GM19438 (cell line): ENCODE measurements around the gene CCDC3.
"Not testable (repeated sequence)": the region's sequence is repeated elsewhere in the genome, so short reads cannot be mapped to it uniquely, and the experiment has no call there.

Source experiments
- ATAC-seq: cut with Tn5 transposase; IDR thresholded peaks from one replicate; pipeline ENCODE4 v1.9.1; 2021; ENCODE audit warnings: low read depth; ENCODE audit not compliant: unreplicated experiment

Gene CCDC3

DNA sequence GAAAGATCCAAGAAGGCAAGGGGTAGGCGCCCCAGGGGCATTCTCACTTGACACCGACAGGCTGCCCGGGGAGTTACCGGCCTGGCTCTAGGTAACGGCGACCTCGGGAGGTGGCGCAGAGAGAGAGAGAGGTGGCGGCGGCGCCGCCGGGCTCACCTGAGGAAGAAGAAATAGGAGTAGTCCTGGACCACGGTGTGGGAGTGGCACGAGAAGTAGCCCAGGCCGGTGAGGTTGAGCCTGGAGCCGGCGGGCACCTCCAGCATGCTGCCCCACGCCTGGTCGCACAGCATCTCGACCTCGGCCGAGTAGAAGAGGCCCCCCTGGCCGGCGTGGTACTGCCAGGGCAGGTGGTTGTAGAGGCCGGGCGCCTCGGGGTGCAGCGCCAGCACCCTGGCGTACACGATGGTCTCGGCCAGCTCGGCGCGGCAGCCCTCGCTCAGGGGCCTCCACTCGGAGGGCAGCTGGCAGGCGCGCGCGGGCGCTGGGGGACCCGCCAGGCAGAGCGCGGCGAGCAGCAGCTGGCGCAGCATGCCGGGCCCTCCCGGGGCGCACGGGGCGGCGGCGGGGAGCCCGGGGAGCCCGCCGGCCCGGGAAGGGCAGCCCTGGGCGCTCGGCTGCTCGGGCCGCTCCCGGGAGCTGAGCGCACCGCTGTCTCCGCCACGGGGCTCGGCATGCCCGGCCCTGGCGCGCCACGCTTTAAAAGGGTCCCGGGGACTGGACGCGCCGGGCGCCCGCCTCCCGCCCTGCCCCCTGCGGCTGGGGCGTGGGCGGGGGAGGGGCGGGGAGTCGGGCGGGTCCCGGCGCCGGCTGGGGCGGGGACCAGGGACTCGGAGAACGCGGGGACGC is at the start of gene CCDC3:
CCDC3 (minus strand) TSS at position 673 of the 846 bp plus-strand sequence; CDS start at position 530, 143 bp downstream.
- no peak for ATAC-seq

DNA sequence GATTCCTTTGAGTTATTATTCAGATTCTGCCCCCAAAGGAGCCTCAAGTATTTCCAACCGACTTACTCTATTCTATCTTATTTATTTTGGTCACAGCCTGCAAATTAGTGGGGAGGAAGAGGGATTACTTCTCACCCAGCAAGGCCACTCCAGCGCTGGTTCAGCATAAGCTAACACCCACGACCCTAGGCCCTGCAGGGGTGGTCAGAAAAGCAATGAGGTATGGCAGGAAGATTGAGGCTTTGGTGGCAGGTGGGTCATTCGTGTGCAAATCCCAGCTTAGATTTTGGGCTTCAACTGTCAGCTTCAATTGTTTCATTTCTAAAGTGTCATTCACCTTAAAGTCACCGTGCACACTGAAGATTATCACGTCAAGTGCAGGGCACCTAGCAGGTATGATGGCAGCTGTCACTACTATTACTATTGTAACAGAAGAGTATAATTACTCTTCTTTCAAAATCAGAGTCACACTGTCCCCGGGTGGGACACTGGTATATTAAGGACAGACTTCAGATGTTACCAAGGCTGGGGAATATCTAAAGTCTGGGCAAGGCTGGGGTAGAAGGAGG is 49.7 kb upstream of the CCDC3 start:
- no peak for ATAC-seq

DNA sequence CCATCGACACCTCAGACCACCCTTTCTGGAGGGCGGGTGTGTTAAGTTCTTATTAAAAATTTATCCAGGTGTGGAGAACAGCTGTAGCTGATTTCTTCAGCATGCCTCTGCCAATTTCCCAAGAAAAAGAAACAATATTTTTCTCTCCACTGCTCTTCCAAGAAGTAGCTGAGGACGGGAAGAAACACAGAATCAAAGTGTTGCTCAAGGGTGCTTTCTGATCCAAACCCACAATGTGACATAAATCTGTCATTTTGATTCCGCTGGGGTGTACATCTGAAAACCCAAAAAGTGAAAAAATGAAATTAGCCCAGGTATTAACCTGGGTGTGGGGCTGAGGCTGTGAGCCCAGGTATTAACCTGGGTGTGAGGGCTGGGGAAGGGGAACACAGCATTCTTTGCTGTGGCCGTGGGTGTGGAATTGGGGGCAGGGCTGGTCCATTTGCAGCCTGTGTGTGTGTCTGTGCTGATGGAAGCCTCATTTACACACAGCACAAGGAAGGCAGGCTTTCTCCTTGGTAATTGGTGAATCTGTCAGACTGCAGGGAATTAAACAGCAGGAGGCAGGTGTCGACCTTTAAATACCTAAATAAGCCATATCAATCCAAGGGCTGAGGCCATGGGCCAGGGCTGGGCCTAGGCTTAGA is 48.4 kb upstream of the CCDC3 start:
- ATAC-seq = no peak

DNA sequence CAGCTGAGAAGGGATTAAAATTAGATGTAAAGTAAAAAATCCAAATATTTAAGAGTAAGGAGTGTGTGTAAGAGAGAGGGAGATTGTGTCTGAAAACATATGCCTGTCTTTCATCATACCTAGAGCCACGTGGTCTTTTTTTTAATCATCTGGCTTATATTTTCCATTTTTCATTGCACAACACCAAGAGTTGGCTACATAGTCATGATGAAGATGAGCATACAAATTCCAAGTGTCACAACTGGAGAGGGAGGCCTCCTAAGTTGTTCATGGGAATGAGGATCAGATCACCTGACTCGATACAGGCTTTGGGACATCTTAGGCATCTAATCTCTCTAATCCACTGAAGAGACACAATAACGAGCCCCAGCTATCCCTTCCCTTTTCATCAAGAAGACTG is 47.2 kb upstream of the CCDC3 start:
- ATAC-seq = no peak

DNA sequence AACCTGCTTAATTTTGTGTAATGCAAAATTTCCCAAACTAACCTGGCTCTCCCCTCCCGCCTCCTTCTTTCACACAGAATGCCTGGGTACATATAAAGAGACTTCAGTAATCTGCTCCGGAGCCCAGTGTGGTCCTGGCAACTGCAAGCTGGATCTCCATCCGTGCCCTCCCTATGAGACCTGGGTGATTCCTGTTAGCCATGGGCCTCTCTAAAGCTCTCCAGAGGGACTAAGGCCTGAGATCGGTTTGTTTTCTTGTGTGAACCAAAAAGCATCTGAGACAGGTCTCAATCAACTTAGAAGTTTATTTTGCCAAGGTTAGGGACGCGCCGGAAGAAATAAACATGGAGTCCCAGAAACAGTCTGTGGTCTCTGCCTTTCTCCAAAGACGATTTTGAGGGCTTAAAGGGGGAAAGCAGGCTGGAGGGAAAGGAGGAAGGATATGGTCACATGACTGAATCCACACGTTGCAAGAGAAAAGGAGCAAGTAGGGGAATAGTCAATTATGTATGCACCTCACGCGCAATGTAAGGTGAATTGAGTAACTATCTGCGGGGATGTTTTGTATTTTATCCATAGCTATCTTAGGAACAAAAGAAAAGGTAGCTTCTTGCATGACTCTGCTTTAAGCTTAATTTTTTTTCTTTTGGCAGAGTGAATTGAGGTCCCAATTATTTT is 46.2 kb upstream of the CCDC3 start:
- ATAC-seq = no peak

DNA sequence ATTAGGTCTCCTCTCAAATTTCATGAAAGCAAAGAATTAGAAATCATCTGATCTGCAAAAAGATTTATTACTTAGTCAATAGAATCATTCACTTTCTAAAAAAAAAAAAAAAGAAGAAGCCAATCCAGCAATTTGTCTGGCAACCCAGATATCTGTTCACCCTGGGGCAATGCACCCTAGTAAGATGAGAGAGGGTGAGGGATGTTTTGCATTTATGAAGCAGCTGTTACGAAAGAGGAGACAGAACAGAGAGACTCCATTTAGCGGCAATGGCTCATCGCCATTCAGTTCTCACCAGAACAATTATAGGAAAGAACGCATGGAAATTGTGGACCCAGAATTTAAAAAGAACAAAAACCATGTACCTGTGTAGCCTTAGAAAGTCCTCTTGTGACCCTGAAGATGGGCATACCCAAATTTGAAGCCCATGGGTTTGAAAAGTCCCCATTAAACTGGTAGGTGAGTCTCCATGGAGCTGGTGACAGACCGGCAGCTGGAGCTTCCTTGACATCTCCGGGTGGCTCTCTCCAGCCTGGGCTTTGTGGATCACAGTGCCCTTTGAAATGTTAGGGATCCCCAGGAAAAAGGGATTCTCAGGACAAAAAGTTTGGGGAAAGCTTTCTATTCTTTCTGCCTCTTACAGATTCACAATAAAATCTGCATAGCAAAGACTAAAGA is 45.5 kb upstream of the CCDC3 start:
- ATAC-seq = no peak

DNA sequence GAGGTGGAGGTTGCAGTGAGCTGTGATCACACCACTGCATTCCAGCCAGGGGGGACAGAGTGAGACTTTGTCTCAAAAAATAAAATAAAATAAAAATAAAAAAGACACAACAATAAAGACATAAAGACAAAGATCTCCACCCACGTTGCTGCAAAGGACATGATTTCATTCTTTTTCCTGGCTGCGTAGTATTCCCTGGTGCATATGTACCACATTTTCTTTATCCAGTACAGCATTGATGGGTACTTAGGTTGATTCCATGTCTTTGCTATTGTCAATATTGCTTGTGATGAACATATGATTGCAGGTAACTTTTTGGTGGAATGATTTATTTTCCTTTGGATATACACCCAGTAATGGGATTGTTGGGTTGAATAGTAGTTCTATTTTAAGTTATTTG is 42.0 kb upstream of the CCDC3 start:
- no peak for ATAC-seq

DNA sequence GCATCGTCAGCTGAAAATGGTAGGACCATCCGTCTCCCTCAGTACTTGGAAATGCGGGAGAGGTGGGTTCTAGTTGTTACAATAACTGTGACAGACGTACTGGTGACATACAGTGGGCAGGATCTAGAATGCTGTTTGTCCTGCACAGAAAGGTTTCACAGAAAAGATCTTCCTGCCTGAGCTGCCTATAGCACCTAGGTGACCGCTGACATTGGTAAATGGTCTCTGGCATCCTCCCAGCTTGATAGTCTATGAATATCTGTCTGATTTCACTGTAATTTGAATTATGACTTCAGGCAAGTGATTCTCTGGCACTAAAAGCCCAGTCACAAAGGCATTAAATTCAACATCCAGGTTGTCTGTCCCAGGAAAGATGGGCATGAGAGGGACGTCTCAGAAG is 38.2 kb upstream of the CCDC3 start:
- ATAC-seq = no peak

DNA sequence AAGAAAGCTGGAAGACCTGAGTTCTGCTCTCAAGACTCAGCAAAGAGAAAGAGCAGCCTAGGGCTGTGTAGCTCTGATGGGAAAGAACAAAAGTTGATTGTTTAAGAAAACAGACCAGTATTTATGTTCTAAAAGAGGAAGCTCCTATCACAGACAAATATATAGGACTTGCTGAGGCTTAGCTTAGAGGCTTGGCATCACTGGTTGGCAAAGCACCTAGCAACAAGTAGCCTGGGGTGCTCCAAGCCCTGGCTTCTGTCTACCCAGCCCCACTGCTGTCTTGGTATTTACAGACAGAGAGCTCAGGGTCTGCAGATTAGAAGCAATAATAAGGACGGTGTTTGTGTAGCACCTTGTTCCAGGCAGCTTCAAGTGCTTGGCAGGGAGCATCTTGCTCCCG is 36.9 kb upstream of the CCDC3 start:
- ATAC-seq = no peak

DNA sequence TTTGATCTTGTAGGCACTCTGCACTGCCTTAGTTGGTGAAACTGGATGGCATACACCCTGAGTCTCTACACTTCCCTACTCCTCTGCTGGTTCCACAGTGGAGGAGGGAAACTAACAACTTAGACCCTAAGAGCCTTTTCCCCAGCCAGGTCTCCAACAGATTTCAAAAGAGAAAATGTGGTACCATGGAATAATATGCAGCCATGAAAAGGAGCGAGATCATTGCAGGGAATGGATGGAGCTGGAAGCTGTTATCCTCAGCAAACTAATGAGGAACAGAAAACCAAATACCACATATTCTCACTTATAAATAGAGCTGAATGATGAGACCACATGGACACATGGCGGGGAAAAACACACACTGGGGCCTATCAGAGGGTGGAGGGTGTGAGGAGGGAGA is 36.3 kb upstream of the CCDC3 start:
- no peak for ATAC-seq

DNA sequence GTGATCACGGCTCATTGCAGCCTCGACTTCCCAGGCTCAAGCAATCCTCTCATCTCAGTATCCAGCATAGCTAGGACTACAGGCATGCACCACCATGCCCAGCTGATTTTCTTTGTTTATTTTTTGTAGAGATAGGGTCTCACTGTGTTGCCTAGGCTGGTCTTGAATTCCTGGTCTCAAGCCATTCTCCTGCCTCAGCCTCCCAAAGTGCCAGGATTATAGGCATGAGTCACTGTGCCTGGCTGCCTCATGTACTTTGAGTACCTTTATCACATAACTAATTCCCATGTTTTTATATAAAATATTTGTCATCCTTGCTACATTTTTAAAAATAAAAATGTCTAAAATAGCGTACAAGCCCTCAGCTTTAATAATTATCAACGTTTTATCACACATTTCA is 35.3 kb upstream of the CCDC3 start:
- no peak for ATAC-seq

DNA sequence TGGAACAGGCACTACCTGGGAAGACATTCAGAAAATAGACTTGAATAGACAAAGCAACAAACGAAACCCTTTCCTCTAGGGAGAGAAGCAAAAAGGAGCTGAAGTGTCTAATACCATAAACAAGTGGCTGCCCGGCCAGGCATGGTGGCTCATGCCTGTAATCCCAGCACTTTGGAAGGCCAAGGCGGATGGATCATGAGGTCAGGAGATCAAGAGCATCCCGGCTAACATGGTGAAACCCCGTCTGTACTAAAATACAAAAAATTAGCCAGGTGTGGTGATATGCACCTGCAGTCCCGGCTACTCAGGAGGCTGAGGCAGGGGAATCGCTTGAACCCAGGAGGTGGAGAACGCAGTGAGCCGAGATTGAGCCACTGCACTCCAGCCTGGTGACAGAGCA is 34.2 kb upstream of the CCDC3 start:
- not testable (repeated sequence) for ATAC-seq

DNA sequence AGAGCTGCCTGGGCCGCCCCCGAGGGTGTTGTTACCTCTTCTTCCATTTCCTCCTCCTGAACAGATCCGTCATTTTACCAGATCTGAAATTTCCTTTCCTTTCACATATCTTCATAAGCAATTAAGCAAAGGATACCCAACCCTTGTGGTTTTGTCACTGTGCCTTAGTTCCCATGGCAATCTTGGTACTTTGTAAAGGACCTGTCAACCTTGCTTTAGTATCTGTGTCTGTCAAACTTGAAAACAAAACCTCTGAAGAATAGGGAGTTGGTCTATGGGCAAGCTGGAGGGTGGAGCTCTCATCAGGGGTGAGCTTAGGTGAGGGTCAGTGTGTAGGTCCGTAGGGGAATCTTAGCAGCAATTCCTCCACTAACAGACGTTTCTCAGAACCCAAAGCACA is 25.4 kb upstream of the CCDC3 start:
- no peak for ATAC-seq

DNA sequence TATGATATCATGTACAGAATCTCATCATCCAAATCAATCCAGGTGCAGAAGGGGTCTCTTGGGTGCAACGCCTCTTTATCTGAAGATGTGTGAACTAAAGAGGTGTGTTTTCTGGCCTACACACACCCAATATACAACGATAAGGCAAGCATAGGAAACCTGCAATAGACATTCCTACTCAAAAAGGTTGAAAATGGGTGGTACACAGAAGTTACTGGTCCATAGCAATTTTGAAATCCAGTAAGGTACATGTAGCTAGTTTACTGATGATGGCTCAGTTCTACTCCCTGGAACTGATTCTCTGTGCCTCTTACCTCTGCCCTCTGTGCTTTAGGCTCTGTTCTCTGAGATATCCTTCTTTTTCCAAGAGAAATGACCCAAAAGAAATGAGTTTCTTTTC is 22.2 kb upstream of the CCDC3 start:
- no peak for ATAC-seq

DNA sequence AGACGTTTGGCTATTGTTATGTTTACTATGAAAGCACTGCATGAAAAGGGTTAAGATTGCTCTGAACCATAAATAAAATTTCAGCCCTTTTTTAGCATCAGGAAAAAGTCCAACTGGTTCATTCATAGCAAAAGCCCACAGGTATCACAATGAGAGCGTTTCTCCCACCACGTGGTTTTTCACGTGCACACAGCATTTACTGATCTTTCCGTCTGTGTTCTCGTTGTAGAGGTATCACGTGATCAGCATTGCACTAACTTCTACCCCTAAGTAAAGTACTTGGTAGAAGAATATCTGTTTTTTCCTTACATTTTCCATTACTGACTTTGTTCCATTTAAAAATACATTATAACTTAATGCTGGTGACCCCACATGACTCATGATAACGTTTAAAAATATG is 17.8 kb upstream of the CCDC3 start:
- ATAC-seq = no peak

DNA sequence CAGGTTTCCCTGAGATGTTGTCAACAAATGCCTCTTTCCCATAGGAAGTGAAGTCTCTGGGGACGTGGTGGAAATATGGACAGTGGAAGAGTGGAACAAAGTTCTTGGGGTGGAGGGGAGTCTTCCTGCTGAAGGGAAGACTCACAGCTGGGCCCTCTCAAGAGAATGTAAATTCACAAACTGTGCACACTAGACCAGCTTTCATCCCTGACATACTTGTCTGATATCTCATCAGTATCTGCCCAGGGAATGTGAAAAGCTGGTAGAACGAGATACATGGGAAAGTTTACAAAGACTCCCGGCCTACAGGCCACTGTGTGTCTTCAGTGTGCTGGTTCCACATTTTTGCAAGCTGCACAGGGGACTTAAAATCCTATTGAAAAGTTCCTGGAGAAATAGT is 16.7 kb upstream of the CCDC3 start:
- no peak for ATAC-seq

DNA sequence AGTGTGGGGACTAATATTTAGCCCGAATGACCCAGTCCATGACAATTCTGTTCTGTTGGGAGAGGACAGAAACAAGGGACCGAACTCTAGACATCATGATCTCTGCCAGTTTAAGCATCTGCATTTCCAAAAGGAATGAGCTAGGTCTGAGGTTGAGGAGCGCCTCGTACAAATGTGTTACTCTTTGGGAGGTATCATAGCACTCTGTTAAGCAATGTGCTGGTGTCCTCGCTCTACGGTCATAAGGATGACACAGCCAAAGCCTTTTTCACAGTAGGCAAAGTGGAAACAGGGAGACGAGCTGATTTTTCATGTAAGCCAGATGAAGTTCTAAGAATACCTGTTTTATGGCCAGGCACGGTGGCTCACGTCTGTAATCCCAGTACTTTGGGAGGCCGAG is 15.4 kb upstream of the CCDC3 start:
- ATAC-seq = no peak

DNA sequence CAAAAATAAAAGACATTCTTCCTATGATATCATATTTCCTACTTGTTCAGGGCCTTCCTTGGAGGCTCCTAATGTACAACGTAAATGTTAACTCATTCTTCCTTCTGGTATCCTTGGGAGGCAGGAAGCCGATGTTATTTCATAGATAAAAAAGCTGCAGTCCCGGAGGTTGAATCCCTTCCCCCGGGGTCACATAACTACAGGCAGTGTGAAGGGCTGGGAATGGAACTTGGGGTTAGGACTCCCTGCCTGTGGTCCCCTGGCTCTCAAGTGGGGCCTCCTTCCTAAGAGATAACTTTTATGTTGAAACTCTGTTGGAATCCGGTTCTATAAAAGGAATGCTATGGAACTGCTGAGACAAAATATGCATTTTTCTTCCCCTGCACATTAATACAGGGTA is 14.9 kb upstream of the CCDC3 start:
- ATAC-seq = no peak

DNA sequence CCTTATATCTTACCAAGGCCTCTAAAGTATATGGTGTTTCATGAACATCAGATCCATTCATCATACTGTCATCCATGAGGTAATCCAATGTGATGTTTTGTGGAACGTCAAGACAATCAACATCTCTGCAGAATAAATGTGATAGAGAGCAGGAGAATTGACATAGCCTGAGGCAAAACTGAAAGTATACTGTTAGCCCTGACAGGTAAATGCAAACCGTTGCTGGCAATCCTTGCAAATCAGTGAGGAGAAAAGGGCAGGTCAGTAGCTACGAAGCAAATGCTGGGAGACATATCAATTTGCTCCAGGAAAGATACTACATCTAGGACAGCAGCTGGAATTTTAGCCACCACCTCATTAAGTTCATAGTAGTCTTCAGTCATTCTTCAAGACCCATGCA is 4.5 kb upstream of the CCDC3 start:
- no peak for ATAC-seq

DNA sequence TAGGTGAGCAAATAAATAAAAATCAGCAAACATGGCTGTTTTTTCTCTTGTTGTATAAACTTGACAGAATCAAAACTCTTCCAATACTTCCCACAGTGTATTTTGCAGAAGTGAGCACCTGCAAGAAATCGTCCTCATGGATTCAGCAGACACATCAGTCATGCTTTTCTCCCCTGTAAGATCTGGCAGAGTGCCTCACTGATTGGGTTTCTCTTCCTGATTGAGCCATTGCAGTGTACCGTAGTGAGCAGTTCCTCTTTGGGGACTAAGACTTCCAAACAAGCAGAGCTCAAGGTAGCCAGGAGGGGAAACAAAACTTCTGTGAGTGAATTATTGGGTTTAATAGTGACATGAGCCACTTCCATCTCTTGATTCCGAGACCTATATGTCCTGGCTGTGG is 2.2 kb upstream of the CCDC3 start:
- no peak for ATAC-seq

DNA sequence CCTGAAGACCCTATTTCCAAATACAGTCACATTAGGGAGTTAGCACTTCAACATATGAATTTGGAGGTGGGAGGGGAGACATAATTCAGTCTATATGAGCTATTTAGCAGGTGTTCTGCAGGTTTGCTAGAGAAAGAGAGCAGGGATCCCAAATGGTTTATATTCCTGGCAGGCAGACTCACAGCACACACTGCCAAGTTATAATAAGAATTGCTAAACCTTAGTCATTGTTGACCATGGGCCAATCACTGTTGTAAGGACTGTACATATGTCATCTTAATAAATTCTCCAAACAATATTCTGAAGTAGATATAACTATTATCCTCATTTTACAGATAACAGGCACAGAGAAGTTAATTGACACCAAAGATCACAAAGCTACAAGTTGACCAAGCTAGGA is 1.5 kb upstream of the CCDC3 start:
- ATAC-seq = no peak
